Measurements from ENCODE around the gene PRDX2. TPM values are rescaled to one million over a fixed set of nuclear protein-coding genes. Genes with fewer than 3 reads are reported as not detected.
"Not testable (repeated sequence)": the region's sequence is repeated elsewhere in the genome, so short reads cannot be mapped to it uniquely, and the experiment has no call there.

The PRDX2 gene
- 169 TPM for polyA plus RNA-seq (2013, experiment 1 of 2; ENCODE audit: insufficient read length)
- 126 TPM for polyA plus RNA-seq (2013, experiment 2 of 2; ENCODE audit: insufficient read length)

DNA sequence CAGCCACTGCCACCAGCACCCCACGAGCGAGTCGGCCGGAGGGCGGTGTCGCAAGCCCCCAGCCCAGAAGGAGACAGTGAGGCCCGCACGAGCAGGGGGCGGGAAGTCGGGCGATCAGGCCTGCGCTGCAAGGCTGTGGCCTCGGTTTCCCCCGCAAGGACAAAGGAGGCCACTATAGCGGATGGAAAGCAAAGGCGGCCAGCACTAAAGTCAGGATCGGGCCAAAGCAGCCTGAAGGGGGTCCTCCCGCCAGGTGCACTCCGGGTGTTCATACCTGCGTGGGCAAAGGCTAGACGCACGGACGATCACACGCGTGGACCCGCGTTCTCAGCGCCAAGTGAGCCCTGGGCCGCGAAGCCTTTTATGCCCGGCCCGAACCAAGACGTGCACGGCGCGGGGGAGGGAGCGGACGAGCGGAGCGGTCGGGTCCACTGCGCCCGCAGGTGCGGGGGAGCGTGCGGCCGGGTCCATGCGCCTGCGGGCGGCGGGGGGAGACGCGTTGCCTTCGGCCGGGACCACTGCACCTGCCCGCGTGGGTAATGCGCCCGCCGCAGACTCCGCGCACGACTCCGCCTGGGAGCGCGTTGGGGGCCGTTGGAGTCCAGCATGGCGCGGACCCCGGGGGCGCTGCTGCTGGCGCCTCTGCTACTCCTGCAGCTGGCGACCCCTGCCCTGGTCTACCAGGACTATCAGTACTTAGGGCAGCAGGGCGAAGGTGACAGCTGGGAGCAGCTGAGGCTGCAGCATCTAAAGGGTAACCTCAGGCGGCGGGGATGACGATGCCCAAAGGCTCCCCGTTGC is at the start of gene PRDX2, which contains the start of gene THSD8:
PRDX2 (minus strand) TSS at position 335 of the 801 bp plus-strand sequence. CDS start 539 bp downstream, outside the sequence.
THSD8 (plus strand) TSS at position 604 of the 801 bp plus-strand sequence; CDS start at position 607, 3 bp downstream.
- DNase-seq = peak; percentile 64

- DNase-seq = peak; percentile 74
Observed at GRCh38 chr19:12847159-12848139, 45.8 kb upstream of the PRDX2 start.

- not testable (repeated sequence) for DNase-seq
Observed at GRCh38 chr19:12846613-12847012, 45.0 kb upstream of the PRDX2 start.

GRCh38 chr19:12843999-12844732 is 42.6 kb upstream of the PRDX2 start:
- DNase-seq = no peak

DNA sequence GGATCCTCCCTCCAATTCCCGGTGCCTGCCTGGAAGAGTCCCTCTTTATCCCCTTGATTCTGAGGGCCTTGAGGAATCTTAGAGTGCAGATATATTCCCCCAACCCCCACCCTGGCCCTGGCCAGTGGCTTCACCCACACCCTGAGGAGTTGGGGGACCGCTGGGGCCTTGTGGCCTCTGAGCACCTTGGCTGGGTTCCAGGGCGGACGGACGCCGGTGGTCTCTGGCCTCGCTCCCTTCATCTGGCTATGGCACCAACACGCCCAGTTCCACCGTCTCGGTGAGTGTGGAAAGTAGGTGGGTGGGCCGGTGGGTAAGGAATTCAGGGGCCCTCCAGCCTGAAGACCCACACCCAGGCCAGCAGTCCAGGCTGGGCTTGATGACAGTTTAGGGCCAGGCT is 41.7 kb upstream of the PRDX2 start:
- DNase-seq = no peak

- no peak for DNase-seq
Observed at GRCh38 chr19:12842511-12842910, 40.9 kb upstream of the PRDX2 start.

DNA sequence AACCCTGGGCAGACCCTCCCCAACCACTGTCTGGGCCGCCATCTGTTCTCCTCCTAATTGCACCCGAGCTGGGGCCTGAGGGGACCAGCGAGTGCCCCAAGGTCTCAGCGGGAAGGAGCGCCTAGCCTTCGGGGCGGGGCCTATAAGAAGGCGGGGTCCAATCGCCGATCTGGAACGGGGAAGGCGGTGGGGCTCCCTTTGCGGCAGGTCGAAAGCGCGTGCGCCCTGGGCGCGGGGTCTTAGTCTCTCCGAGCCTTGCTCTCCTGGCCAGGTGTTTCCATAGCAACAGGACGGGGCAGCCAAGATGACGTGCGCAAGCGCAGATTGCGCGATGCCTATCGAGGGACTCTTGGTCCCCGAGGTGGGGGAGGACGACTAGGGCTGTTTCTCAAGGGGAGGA is 39.5 kb upstream of the PRDX2 start:
- DNase-seq = no peak

DNA sequence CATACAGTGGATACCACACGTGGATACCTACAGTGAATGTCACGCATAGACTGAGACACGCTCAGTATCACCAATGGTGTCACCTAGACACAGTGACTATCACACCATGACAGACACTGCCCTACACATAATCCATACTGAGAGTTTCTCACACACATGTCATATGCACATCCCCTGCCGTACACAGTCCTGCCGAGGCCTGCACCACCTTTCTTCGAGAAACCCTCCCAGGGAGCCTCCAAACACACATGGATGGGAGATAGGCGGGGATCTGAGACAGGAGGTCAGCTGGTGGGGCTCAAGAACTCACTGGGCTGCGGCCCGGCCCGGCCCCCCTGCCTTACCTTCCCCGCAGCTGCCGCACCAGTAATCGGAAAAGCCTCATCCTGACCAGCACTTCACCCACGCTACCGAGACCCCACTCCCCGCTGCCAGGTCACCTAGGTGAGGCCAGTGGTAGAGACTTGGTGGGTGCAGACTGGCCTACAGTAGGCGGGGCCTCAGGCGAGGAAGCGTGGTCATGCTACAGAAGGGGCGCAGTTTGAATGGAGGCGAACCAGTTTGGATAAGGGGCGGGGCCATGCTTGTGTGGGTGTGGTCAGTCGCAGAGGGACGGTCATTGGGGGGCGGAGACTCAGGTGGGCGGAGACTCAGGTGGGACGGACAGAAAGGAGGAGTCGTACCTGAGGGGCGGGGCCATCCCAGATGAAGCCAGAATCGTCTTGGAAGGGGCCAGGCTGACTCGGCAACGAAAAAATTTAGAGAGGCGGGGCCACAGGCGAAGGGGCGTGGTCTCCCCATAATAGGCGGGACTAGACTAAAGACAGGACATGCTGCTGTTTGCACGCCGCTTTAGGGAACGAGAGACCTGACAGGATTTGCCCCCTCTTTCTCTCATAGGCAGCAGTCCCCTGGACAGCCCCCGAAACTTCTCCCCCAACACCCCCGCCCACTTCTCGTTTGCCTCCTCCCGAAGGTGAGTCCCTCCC is 38.8 kb upstream of the PRDX2 start:
- DNase-seq = peak; percentile 64

- no peak for DNase-seq
Observed at GRCh38 chr19:12838886-12839756, 37.5 kb upstream of the PRDX2 start.

DNA sequence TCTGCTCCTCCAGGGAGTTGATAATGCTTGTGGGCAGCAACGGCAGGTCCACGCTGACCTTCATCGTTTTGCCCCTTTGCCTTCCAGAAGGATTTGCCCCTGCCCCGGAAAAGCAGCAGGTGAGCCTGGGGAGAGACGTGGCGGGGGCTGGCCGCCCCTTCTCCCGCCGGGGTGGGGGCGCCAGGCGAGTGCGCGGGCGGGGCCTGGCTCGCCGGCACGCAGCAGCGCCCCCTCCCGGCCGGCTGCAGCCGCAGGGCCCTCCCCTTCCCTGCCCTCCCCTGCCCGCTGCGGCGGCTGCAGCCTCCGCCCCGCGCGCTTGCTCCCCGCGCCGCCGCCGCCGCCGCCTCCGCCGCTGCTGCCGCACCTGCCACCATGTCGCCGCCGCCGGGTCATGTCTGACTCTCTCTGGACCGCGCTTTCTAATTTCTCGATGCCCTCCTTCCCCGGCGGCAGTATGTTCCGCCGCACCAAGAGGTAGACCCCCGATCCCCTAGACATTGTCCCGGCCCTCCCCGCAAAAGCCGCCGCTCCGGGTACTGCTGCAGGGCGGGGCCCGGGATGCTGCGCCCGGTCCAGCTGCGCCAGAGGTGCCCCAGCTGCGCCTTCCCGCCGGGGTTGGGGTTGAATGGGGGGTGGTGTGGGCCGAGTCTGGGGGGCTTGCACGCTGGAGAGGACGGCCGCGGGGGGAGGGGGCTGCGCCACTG is 36.7 kb upstream of the PRDX2 start, which contains the start of gene MAST1:
MAST1 (plus strand) TSS at position 334 of the 704 bp plus-strand sequence; CDS start at position 392, 58 bp downstream.
- DNase-seq = no peak

GRCh38 chr19:12837225-12837624 is 35.6 kb upstream of the PRDX2 start:
- no peak for DNase-seq

GRCh38 chr19:12836529-12836863 is 34.9 kb upstream of the PRDX2 start:
- no peak for DNase-seq

- no peak for DNase-seq
Observed at GRCh38 chr19:12834976-12835757, 33.6 kb upstream of the PRDX2 start.

GRCh38 chr19:12834566-12834943 is 33.0 kb upstream of the PRDX2 start, which contains the start of gene RTBDN:
RTBDN (minus strand) TSS chr19:12834579; CDS start chr19:12829979, 4,600 bp downstream.
- DNase-seq = no peak

GRCh38 chr19:12833738-12834565 is 32.4 kb upstream of the PRDX2 start:
- no peak for DNase-seq

DNA sequence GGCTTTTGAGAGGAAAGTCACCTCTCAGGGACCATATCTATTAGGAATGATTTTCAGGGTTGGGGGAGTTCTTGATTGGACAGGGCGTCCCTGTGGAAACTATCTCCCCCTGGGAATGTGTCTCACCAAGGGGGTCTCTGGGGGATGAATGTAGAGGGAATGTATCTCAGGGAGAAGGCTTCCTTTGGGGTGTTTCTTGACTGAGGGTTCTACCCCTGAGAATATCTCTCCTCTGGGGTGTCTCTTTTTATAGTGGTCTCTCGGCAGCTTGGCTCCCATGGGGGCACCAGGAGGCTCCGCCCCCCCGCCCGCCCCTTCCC is 31.8 kb upstream of the PRDX2 start:
- DNase-seq = no peak

- DNase-seq = no peak
Observed at GRCh38 chr19:12828494-12828893, 26.9 kb upstream of the PRDX2 start.
